ENCODE data around the gene CFAP119. TPM values are rescaled to one million over a fixed set of nuclear protein-coding genes. Genes with fewer than 3 reads are reported as not detected.

The CFAP119 gene
- total and polyA plus RNA-seq, 2 donors (not counting 3 experiments of a cell fraction or from before 2014, with no cell fraction given) = 6.5 to 9.5 TPM

GRCh38 chr16:30715750-30716445 is 46.0 kb downstream of the CFAP119 start:
- H3K79me2 ChIP-seq (ENCODE audit: control insufficient read depth, insufficient read depth, low read length) = peaks cover 34% of the 10 kb centered on the region
- no peak overlapping the region for H3K4me3 ChIP-seq (replicated peaks in 1 of 3; ENCODE audit: insufficient read depth in 1 of 3, low read depth in 1 of 3, low read length in 3 of 3)
- DNase-seq (ENCODE audit: low read depth, low spot score) = no peak
- TF ChIP-seq POLR2A (IDR thresholded peaks at IDR 0.05; ENCODE audit: low read depth, low read length) (no peak), FOS (IDR thresholded peaks at IDR 0.05; ENCODE audit: borderline replicate concordance, insufficient read depth, low read length) (no peak), POLR2AphosphoS5 (IDR thresholded peaks at IDR 0.05; ENCODE audit: insufficient read depth, low read depth, low read length) (no peak)
- H3K9ac ChIP-seq (replicated peaks; ENCODE audit: extremely low read depth, insufficient read depth, low read length) = no peak overlapping the region
- ChIA-PET CTCF (no interaction called here), POLR2A (no interaction called here)
- H3K9me1 ChIP-seq (replicated peaks; ENCODE audit: control insufficient read depth, extremely low read depth, insufficient read depth, low read length) = no peaks in the 10 kb centered on the region
- no peaks in the 10 kb centered on the region for H3K27me3 ChIP-seq (ENCODE audit: control insufficient read depth in 2 of 2, insufficient read depth in 2 of 2, low read length in 2 of 2)
- dilution Hi-C loops (cut with MboI; ENCODE audit: extremely low pct_ligation_motif_present, low sequenced_read_pairs) (no loop called here), intact Hi-C loops (cut with micrococcal nuclease) (no loop called here)
- H3K36me3 ChIP-seq (ENCODE audit: control insufficient read depth in 2 of 2, extremely low read depth in 1 of 2, insufficient read depth in 2 of 2, low read length in 2 of 2) = peaks cover 55% of the 10 kb centered on the region in 2 experiments
- H3K4me2 ChIP-seq (ENCODE audit: insufficient read depth, low read length) = no peak overlapping the region
- no peaks in the 10 kb centered on the region for H3K9me3 ChIP-seq (replicated peaks; ENCODE audit: control insufficient read depth, insufficient read depth, low read length)
- peaks cover 5% of the 10 kb centered on the region for H3K4me1 ChIP-seq (ENCODE audit: control insufficient read depth, extremely low read depth, insufficient read depth, low read length)
- no peak for FAIRE-seq
- H2AFZ ChIP-seq (ENCODE audit: low read depth, low read length) = no peak overlapping the region
- no peak overlapping the region for H3K27ac ChIP-seq (ENCODE audit: insufficient read depth, low read depth, low read length)
- no TSS peak for BruUV-seq (replicated peaks)
- H4K20me1 ChIP-seq (replicated peaks; ENCODE audit: control insufficient read depth, extremely low read depth, insufficient read depth, low read length) = no peaks in the 10 kb centered on the region

GRCh38 chr16:30711712-30712111 is 50.1 kb downstream of the CFAP119 start:
- TF ChIP-seq JUN (IDR thresholded peaks at IDR 0.05; ENCODE audit: borderline replicate concordance, insufficient read depth, insufficient read length, low read depth) (no peak), MYC (IDR thresholded peaks at IDR 0.05; ENCODE audit: low read depth, low read length) (no peak), EZH2 (IDR thresholded peaks at IDR 0.05; ENCODE audit: borderline replicate concordance, low read depth, low read length, severe bottlenecking) (no peak)
- Histone ChIP-seq H3K27ac (ENCODE audit: insufficient read depth, low read depth, low read length) (no peak overlapping the region), H3K4me2 (ENCODE audit: insufficient read depth, low read length) (no peak overlapping the region), H3K9me1 (replicated peaks; ENCODE audit: control insufficient read depth, extremely low read depth, insufficient read depth, low read length) (no peaks in the 10 kb centered on the region), H3K79me2 (ENCODE audit: control insufficient read depth, insufficient read depth, low read length) (peaks cover 18% of the 10 kb centered on the region), H3K9me3 (replicated peaks; ENCODE audit: control insufficient read depth, insufficient read depth, low read length) (no peaks in the 10 kb centered on the region), H3K9ac (replicated peaks; ENCODE audit: extremely low read depth, insufficient read depth, low read length) (no peak overlapping the region), H3K4me3 (replicated peaks in 1 of 3; ENCODE audit: insufficient read depth in 1 of 3, low read depth in 1 of 3, low read length in 3 of 3) (no peak overlapping the region), H3K27me3 (ENCODE audit: control insufficient read depth in 2 of 2, insufficient read depth in 2 of 2, low read length in 2 of 2) (no peaks in the 10 kb centered on the region), H4K20me1 (replicated peaks; ENCODE audit: control insufficient read depth, extremely low read depth, insufficient read depth, low read length) (no peaks in the 10 kb centered on the region), H3K36me3 (ENCODE audit: control insufficient read depth in 2 of 2, extremely low read depth in 1 of 2, insufficient read depth in 2 of 2, low read length in 2 of 2) (peaks cover 59 to 71% of the 10 kb centered on the region in 2 experiments), H3K4me1 (ENCODE audit: control insufficient read depth, extremely low read depth, insufficient read depth, low read length) (peaks cover 5% of the 10 kb centered on the region), H2AFZ (ENCODE audit: low read depth, low read length) (no peak overlapping the region)
- DNase-seq (ENCODE audit: low read depth, low spot score) = no peak
- dilution Hi-C loops (cut with MboI; ENCODE audit: extremely low pct_ligation_motif_present, low sequenced_read_pairs) = no loop called here
- no peak for FAIRE-seq
- intact Hi-C loops (cut with micrococcal nuclease) = no loop called here
- POLR2A ChIA-PET = interaction anchor here (0.6 kb wide), 1 partner anchor 11 kb away, joined by 4 read pairs; no protein-coding TSS in a partner anchor
- BruUV-seq (replicated peaks) = no TSS peak
- CTCF ChIA-PET = no interaction called here

Measured in endothelial cell of umbilical vein (primary cell).